OCI-LY7 (cell line): ENCODE results near the gene LRRC8D. TPM values are rescaled to one million over a fixed set of nuclear protein-coding genes. Genes with fewer than 3 reads are reported as not detected.

Source experiments
- BruUV-seq: library from RNA; stranded (reverse); fragments of 400-500 nt; replicated peaks from 2 replicates; lab custom pipeline; 2021; lab: Mats Ljungman, UMichigan
- CTCF ChIA-PET: fragments of 300-600 bp; sonication (Branson Sonifier 250); formaldehyde crosslinking; loops from one replicate; lab custom pipeline; 2022; ENCODE audit warnings: antibody characterized with exemption; ENCODE audit not compliant: unreplicated experiment; lab: Charles Lee
- POLR2A ChIA-PET: fragments of 300-600 bp; sonication (Branson Sonifier 250); formaldehyde crosslinking; loops from one replicate; lab custom pipeline; 2022; ENCODE audit warnings: antibody characterized with exemption; lab: Charles Lee
- DNase-seq: peaks from one replicate; pipeline ENCODE4 v3.0.0-alpha.2; 2015; ENCODE audit warnings: low spot score
- H2AFZ ChIP-seq: fragments of 200-600 bp; sonication (generic), shearing (Covaris generic); 2 replicates; pipeline ENCODE4 v1.6.1; 2014; ENCODE audit warnings: mild to moderate bottlenecking, antibody characterized with exemption, low read length, moderate library complexity
- H3K27ac ChIP-seq: fragments of 200-600 bp; sonication (generic); 2 replicates; pipeline ENCODE4 v1.5.1; 2014; ENCODE audit warnings: mixed run types, low read depth, mild to moderate bottlenecking, moderate library complexity, low read length, inconsistent platforms; ENCODE audit not compliant: poor library complexity, severe bottlenecking
- H3K36me3 ChIP-seq: fragments of 200-600 bp; sonication (generic); 2 replicates; pipeline ENCODE4 v1.6.1; 2014; ENCODE audit warnings: mild to moderate bottlenecking, antibody characterized with exemption, low read length, moderate library complexity, mixed read lengths; ENCODE audit not compliant: insufficient read depth
- H3K4me1 ChIP-seq: fragments of 200-600 bp; sonication (generic); 2 replicates; pipeline ENCODE4 v1.5.1; 2014; ENCODE audit warnings: mild to moderate bottlenecking, low read length; ENCODE audit not compliant: insufficient read depth, poor library complexity, severe bottlenecking
- H3K4me2 ChIP-seq: fragments of 200-600 bp; sonication (generic); 2 replicates; pipeline ENCODE4 v1.6.1; 2014; ENCODE audit warnings: mild to moderate bottlenecking, low read length
- H3K4me3 ChIP-seq: fragments of 200-600 bp; sonication (generic); 2 replicates; pipeline ENCODE4 v1.5.1; 2014; ENCODE audit warnings: mild to moderate bottlenecking, low read depth, low read length; ENCODE audit not compliant: poor library complexity, severe bottlenecking
- H3K79me2 ChIP-seq: fragments of 200-600 bp; sonication (generic); 2 replicates; pipeline ENCODE4 v1.6.1; 2016; ENCODE audit warnings: low read depth, mild to moderate bottlenecking, low read length, moderate library complexity, mixed read lengths; ENCODE audit not compliant: insufficient read depth
- H3K9me2 ChIP-seq: fragments of 200-600 bp; sonication (generic); 2 replicates; pipeline ENCODE4 v1.6.1; 2016; ENCODE audit warnings: mild to moderate bottlenecking, low read length, mixed read lengths; ENCODE audit not compliant: insufficient read depth
- H3K9me3 ChIP-seq: fragments of 200-600 bp; sonication (generic); 2 replicates; pipeline ENCODE4 v1.6.1; 2014; ENCODE audit warnings: mild to moderate bottlenecking, mixed run types, low read length, mixed read lengths
- H4K20me1 ChIP-seq: fragments of 200-600 bp; sonication (generic); 2 replicates; pipeline ENCODE4 v1.6.1; 2014; ENCODE audit warnings: mild to moderate bottlenecking, antibody characterized with exemption, low read length, moderate library complexity, mixed read lengths; ENCODE audit not compliant: insufficient read depth
- CTCF ChIP-seq: fragments of 200-600 bp; sonication (generic); conservative IDR thresholded peaks from 2 replicates; pipeline ENCODE4 v1.5.1; 2014; ENCODE audit warnings: mild to moderate bottlenecking, antibody characterized with exemption, low read length, moderate library complexity, mixed read lengths
- EZH2phosphoT487 ChIP-seq: fragments of 200-600 bp; sonication (generic); IDR thresholded peaks from 2 replicates; pipeline ENCODE4 v1.6.1; 2018; ENCODE audit warnings: low read depth, borderline replicate concordance, mild to moderate bottlenecking, mixed run types, antibody characterized with exemption, low read length, moderate library complexity, mixed read lengths
- intact Hi-C: fragments of 100-400 bp; cut with micrococcal nuclease; formaldehyde crosslinking; loops from one replicate; pipeline ENCODE4 v1.10.0; 2022; ENCODE audit not compliant: unreplicated experiment
- total RNA-seq, 2 experiments: library from RNA; depleted of rRNA in 1 of 2; stranded (reverse); fragments of >200 nt in 1 of 2; shearing (Covaris generic) in 1 of 2; gene quantifications; 2 replicates each; pipeline ENCODE4 v1.2.3, GENCODE V29; 2014 to 2022

The LRRC8D gene
- total RNA-seq, 2 experiments from 2014 or later = 23.8 to 37.1 TPM

- H3K79me2 ChIP-seq = no peaks in the 10 kb centered on the region
- no peaks in the 10 kb centered on the region for H3K36me3 ChIP-seq
- intact Hi-C loops = no loop called here
- H3K4me2 ChIP-seq = 0 out of 2 replicates have a peak overlapping the region, but pooled peaks have one; percentile 4
- H3K4me3 ChIP-seq = no peak overlapping the region
- H3K27ac ChIP-seq = no peak overlapping the region
- TF ChIP-seq CTCF = no peak
- no peak for TF ChIP-seq EZH2phosphoT487
- no peak for DNase-seq
- no peaks in the 10 kb centered on the region for H3K9me2 ChIP-seq
- H3K9me3 ChIP-seq = no peaks in the 10 kb centered on the region
- ChIA-PET POLR2A (interaction anchor here (0.6 kb wide), 1 partner anchor 1097 kb away, joined by 3 read pairs; no protein-coding TSS in a partner anchor), CTCF (no interaction called here)
- no TSS peak for BruUV-seq
- H4K20me1 ChIP-seq = no peaks in the 10 kb centered on the region
- peaks cover 23% of the 10 kb centered on the region for H3K4me1 ChIP-seq
- peak overlapping the region; percentile 0; the same call in 1 of the 2 replicates for H2AFZ ChIP-seq
Observed at GRCh38 chr1:89945852-89946476, 125.1 kb downstream of the LRRC8D start.

- no peaks in the 10 kb centered on the region for H3K9me2 ChIP-seq
- intact Hi-C loops = no loop called here
- no peaks in the 10 kb centered on the region for H3K9me3 ChIP-seq
- H3K79me2 ChIP-seq = no peaks in the 10 kb centered on the region
- ChIA-PET CTCF (no interaction called here), POLR2A (interaction anchor here (1.0 kb wide), 1 partner anchor 10 kb away, joined by 6 read pairs; no protein-coding TSS in a partner anchor)
- H3K4me2 ChIP-seq = no peak overlapping the region
- H2AFZ ChIP-seq = no peak overlapping the region
- DNase-seq = no peak
- no peaks in the 10 kb centered on the region for H4K20me1 ChIP-seq
- H3K36me3 ChIP-seq = no peaks in the 10 kb centered on the region
- no TSS peak for BruUV-seq
- TF ChIP-seq CTCF = no peak
- H3K27ac ChIP-seq = no peak overlapping the region
- peaks cover 23% of the 10 kb centered on the region for H3K4me1 ChIP-seq
- H3K4me3 ChIP-seq = no peak overlapping the region
Observed at GRCh38 chr1:89946532-89946931, 125.7 kb downstream of the LRRC8D start.

- H3K4me3 ChIP-seq = no peak overlapping the region
- no peak overlapping the region for H2AFZ ChIP-seq
- no peak for TF ChIP-seq CTCF
- no peak for TF ChIP-seq EZH2phosphoT487
- H4K20me1 ChIP-seq = no peaks in the 10 kb centered on the region
- ChIA-PET POLR2A (interaction anchor here (0.6 to 0.9 kb wide), 3 partner anchors 14 to 198 kb away, joined by 3 to 9 read pairs (median 5); no protein-coding TSS in a partner anchor), CTCF (no interaction called here)
- DNase-seq = no peak
- no TSS peak for BruUV-seq
- H3K36me3 ChIP-seq = no peaks in the 10 kb centered on the region
- H3K9me3 ChIP-seq = no peaks in the 10 kb centered on the region
- no peak overlapping the region for H3K27ac ChIP-seq
- intact Hi-C loops = no loop called here
- no peaks in the 10 kb centered on the region for H3K9me2 ChIP-seq
- peaks cover 30% of the 10 kb centered on the region for H3K4me1 ChIP-seq
- H3K79me2 ChIP-seq = no peaks in the 10 kb centered on the region
- no peak overlapping the region for H3K4me2 ChIP-seq
Observed at GRCh38 chr1:89948722-89949345, 128.0 kb downstream of the LRRC8D start.
